ENCODE measurements around the gene JADE2.
"Not testable (repeated sequence)": the region's sequence is repeated elsewhere in the genome, so short reads cannot be mapped to it uniquely, and the experiment has no call there.

Gene JADE2

DNA sequence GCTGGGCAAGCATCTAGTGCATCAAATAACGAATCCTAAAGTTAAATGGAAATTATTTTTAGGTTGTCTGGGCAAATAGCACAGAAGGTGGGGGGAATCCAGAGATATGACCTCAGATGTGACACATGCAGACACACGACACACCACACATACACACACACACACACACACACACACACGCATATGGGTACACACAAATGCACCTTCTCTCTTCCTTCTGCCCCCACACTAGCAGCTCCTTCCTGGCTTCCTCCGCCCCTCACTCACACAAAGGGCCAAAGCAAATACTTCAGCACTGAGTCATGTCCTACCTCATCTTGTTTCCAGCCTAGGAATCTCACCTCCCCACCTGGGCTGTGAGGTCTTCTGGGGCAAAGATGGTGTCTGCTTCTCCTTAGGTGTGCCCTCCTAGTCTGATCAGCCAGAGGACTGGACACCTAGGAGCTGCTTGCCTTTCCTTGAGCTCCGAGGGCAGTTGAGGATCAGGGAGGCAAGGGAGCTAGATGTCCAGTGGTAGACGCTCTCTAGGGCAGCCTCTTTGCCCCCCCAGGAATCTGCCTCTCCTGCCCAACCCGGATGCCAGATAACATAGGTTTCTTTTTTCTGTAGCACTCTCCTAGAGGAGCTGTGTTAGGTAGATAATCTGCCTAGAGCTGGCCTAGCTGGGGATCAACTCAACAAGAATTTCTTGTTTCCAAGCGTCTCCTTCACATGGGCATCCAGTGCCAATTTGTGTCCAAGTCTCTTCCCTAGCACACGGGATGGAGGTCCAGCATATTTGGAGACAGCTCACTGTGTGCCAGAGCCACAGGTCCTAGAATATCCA is 14.3 kb upstream of the JADE2 start:
- TF ChIP-seq TAF1 (IDR thresholded peaks at IDR 0.05; ENCODE audit: borderline replicate concordance, low read depth, low read length) (no peak), POLR2A (IDR thresholded peaks at IDR 0.05; ENCODE audit: low read depth, low read length) (no peak), POLR2AphosphoS5 (IDR thresholded peaks at IDR 0.05; ENCODE audit: low read depth, low read length) (no peak)
- FAIRE-seq: no peak
- DNase-seq (ENCODE audit: insufficient read length): no peak

DNA sequence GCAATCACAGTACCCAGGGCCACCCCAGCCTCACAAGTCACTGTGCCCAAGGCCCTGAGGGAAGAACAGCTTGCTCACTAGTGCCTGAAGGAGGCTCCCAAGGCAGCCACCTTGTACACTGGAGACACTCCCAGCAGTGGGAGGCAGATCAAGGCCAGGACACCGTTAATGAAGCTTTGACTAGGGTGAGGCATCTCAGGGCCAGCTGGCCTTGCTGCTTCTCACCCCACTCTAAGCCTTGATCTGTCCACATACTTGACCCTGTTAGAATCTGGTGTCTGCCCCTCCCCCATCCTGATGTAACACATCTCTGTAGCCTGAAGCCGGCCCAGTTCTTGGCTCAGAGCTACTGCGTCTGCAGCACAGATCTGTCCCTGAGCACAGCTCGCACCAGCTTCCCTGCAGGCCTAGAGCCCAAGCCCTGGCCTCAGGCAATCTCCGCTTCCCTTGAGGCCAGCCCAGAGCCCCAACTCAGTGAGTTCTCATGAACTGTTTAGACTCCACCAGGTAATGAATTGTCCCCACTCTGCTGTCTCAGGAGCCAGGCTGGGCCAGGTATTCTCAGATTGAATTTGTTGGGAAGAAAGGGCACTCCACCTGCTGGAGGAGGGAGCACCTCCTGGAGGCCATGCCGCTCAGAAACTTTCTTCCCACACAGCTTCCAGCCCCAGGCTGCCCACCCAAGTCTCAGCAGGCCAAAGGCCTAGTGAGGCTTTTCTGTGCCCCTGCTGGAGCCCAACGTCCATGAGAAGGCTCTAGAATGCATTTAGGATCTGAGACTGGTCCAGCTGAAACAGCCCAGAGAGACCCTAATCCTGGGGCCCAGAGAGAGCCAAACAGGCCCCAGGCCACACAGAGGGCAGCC is 13.4 kb upstream of the JADE2 start:
- no peak for TF ChIP-seq TAF1 (IDR thresholded peaks at IDR 0.05; ENCODE audit: borderline replicate concordance, low read depth, low read length)
- no peak for TF ChIP-seq POLR2AphosphoS5 (IDR thresholded peaks at IDR 0.05; ENCODE audit: low read depth, low read length)
- TF ChIP-seq POLR2A (IDR thresholded peaks at IDR 0.05; ENCODE audit: low read depth, low read length): no peak
- FAIRE-seq (no peak), DNase-seq (ENCODE audit: insufficient read length) (no peak)

DNA sequence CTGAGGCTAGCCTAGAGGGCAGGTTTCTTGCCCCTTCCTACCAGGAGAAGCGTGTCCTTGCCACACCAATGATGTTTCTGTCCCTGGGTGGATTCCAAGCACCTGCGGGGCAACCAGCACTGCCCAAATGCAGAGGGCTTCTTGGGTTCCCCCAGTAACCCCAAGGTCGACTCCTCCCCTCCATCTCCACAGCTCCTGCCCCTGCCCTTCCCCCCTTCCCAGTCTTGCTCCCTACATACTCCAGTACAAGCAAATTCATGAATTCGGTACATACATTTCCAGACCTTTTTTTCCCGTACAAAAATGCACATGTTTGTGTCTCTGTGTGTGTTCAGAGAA is 12.8 kb upstream of the JADE2 start:
- TF ChIP-seq TAF1 (IDR thresholded peaks at IDR 0.05; ENCODE audit: borderline replicate concordance, low read depth, low read length) (no peak), POLR2AphosphoS5 (IDR thresholded peaks at IDR 0.05; ENCODE audit: low read depth, low read length) (no peak), POLR2A (IDR thresholded peaks at IDR 0.05; ENCODE audit: low read depth, low read length) (no peak)
- FAIRE-seq (no peak), DNase-seq (ENCODE audit: insufficient read length) (no peak)

DNA sequence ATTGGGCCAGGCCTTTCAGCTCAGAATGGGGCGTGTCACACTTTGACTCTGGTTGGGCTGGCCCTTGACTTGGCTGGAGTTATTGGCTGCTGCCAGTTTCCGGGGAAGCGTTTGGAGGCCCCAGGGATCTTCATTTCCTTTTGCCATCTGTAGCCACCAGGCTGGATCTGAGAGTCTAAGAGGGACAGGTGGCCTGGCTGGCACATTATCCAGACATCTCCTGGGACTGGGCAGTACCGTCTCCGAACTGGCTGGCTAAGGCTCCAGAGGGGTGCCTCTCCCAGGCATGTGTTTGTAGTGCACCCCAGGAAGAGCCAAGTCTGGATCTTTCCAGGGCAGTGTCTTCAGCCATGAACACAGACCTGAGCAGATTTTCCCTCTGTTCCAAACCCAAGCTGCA is 9.7 kb upstream of the JADE2 start:
- DNase-seq (ENCODE audit: insufficient read length) (no peak), FAIRE-seq (no peak)
- no peak for TF ChIP-seq POLR2AphosphoS5 (IDR thresholded peaks at IDR 0.05; ENCODE audit: low read depth, low read length)
- TF ChIP-seq TAF1 (IDR thresholded peaks at IDR 0.05; ENCODE audit: borderline replicate concordance, low read depth, low read length): no peak
- TF ChIP-seq POLR2A (IDR thresholded peaks at IDR 0.05; ENCODE audit: low read depth, low read length): no peak

DNA sequence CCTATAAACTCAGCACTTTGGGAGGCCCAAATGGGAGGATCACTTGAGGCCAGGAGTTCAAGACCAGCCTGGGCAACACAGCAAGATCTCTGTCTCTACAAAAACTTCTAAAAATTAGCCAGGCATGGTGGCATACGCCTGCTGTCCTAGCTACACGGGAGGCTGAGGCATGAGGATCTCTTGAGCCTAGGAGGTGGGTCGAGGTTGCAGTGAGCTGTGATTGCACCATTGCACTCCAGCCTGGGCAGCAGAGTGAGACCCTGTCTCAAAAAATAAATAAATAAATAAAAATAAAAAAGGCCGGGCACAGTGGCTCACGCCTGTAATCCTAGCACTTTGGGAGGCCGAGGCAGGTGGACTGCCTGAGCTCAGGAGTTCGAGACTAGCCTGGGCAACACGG is 8.5 kb upstream of the JADE2 start:
- not testable (repeated sequence) for DNase-seq (ENCODE audit: insufficient read length); FAIRE-seq

DNA sequence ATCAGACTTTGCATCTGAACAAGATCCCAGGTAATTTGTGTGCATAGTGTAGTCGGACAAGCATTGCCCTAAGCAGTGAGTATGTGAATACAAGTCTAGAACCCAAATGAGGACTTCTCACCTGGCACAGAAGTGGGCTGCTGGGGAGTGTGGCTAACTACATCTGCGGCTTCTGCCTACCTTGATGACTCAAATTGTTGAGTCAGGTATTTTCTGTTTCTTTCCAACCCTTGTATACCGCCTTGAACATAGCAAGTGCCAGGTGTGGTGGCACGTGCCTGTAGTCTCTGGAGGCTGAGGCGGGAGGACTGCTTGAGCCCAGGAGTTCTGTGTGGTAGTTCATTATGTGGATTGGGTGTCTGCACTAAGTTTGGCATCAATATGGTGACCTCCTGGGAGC is 7.9 kb upstream of the JADE2 start:
- TF ChIP-seq POLR2A (IDR thresholded peaks at IDR 0.05; ENCODE audit: low read depth, low read length) (no peak), POLR2AphosphoS5 (IDR thresholded peaks at IDR 0.05; ENCODE audit: low read depth, low read length) (no peak), TAF1 (IDR thresholded peaks at IDR 0.05; ENCODE audit: borderline replicate concordance, low read depth, low read length) (no peak)
- FAIRE-seq: no peak
- DNase-seq (ENCODE audit: insufficient read length): no peak

DNA sequence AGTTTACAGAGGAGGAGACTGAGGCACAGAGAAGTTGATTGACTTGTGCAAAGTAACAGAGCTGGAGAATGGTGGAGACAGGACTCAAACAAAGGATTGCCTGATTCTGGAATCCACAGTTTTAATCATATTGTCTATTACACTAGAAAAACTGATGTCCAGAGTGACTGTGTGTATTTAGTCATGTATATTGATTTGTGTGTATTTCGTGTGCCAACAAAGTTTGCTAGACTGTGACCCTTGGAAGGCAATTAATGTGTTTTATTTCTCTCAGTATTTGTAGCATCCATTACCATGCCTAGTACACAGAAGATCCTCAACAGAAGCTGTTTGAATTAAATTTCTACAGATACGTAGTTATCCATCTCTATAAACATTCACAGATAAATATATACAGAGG is 5.5 kb upstream of the JADE2 start:
- FAIRE-seq: no peak
- no peak for DNase-seq (ENCODE audit: insufficient read length)
- TF ChIP-seq POLR2AphosphoS5 (IDR thresholded peaks at IDR 0.05; ENCODE audit: low read depth, low read length): no peak
- TF ChIP-seq POLR2A (IDR thresholded peaks at IDR 0.05; ENCODE audit: low read depth, low read length): no peak
- no peak for TF ChIP-seq TAF1 (IDR thresholded peaks at IDR 0.05; ENCODE audit: borderline replicate concordance, low read depth, low read length)

DNA sequence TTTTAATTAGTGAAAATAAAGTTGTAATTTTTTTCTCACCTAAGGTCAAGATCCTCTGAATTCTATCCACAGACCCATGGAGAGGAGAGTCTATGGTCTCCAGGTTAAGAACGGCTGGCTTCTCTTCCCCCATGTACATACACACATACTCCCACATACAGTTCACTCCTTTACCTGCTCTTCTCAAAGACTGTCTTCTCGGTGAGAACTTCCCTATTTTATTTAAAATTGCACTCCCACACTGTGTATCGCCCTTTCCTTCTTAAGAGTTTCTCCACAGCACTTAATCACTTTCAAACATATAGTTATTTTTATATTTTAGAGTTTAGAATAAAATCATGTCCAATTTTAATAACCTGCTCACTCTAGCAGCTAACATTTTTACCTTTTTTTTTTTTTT is 3.6 kb upstream of the JADE2 start:
- no peak for FAIRE-seq
- TF ChIP-seq POLR2A (IDR thresholded peaks at IDR 0.05; ENCODE audit: low read depth, low read length) (no peak), POLR2AphosphoS5 (IDR thresholded peaks at IDR 0.05; ENCODE audit: low read depth, low read length) (no peak)

DNA sequence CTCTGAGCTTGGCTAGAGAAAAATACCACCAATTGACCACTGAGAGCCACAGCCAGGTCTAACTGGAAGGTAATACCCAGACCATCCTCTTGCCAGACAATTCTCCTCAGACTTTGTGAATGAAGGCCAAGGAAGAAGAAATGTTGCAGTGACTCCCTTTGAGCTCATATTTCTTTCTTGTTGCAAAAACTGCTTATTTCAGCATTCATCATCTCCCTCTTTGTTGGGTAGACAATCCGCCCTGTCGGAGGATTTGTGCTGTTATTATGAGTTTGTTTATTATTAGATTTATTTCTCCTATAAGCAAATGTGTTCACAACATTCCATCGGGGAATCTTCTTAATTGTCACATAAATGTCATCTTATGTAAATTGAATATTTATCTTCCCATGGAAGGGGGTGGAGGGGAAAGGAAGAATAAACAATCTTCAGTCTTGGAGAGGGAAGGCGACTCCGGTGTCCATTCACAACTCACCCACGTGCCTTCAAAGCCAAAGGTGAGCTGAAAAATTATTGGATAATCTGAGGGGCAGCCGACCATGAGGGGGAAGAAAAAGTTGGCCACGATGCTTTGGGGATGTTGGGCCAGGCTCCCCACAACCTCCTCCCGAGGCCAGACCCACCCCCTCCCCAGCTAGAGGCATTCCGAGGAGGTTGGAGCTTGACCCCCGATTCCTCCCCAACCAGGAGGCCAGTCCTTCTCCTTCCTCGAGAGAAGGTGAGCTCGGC is 1.8 kb upstream of the JADE2 start:
- TF ChIP-seq TAF1 (IDR thresholded peaks at IDR 0.05; ENCODE audit: borderline replicate concordance, low read depth, low read length) (no peak), POLR2AphosphoS5 (IDR thresholded peaks at IDR 0.05; ENCODE audit: low read depth, low read length) (no peak), POLR2A (IDR thresholded peaks at IDR 0.05; ENCODE audit: low read depth, low read length) (no peak)

More for the DNA sequence above, 3.6 kb upstream of the JADE2 start:
- no peak for DNase-seq (ENCODE audit: insufficient read length)

DNA sequence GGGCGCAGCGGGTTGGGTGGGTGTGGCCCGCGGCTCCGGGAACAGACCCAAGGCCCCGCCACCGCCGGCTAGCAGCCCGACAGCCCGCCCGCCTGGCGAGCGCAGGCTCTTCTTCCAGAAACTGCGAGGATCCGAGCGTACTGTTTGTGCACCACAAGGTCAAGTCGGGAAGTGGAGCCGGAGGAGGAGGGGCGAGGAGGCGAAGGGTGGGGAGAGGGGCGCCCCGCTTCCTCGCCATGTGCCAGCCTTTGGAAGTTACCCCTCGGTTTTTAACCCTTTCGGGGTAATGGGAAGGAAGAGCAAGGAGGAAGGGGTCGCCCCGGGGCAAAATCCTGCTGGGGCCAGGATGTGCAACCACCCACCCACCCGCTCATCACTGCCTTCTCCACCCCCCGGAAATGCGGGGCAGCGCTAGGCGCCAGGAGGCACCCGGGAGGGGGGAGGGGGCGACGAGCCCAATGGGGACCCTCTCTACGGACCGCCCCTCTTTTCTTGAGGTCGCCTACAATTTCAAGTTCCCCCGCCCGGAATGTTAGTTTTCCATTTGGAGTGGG is 1.1 kb upstream of the JADE2 start:
- peak; percentile 58 for DNase-seq (ENCODE audit: insufficient read length)
- TF ChIP-seq TAF1 (IDR thresholded peaks at IDR 0.05; ENCODE audit: borderline replicate concordance, low read depth, low read length) (no peak), POLR2A (IDR thresholded peaks at IDR 0.05; ENCODE audit: low read depth, low read length) (peak; percentile 68; the same call in 1 of the 2 replicates), POLR2AphosphoS5 (IDR thresholded peaks at IDR 0.05; ENCODE audit: low read depth, low read length) (no peak; the same call in 1 of the 2 replicates)
- FAIRE-seq: peak; percentile 63

More for the DNA sequence above, 1.8 kb upstream of the JADE2 start:
- FAIRE-seq: no peak
- DNase-seq (ENCODE audit: insufficient read length): no peak

Measured in GM12892 (cell line).